Measurements from ENCODE around the gene TNIP3.

The TNIP3 gene

GRCh38 chr4:121148621-121149020, 15.5 kb downstream of the TNIP3 start:
- H3K27ac ChIP-seq (ENCODE audit: insufficient read depth in 1 of 2, low read depth in 1 of 2, low read length in 2 of 2, poor library complexity in 1 of 2, severe bottlenecking in 2 of 2): no peak overlapping the region
- H3K36me3 ChIP-seq (ENCODE audit: control insufficient read depth in 4 of 4, insufficient read depth in 4 of 4, low read length in 3 of 4): no peaks in the 10 kb centered on the region
- no peaks in the 10 kb centered on the region for H3K9me3 ChIP-seq (ENCODE audit: control extremely low read depth in 1 of 5, control insufficient read depth in 4 of 5, insufficient read depth in 2 of 5, low read depth in 1 of 5, low read length in 4 of 5)
- peaks cover 0 to 53% (median 24%) of the 10 kb centered on the region in 5 experiments for H3K27me3 ChIP-seq (replicated peaks in 2 of 5; ENCODE audit: control insufficient read depth in 4 of 5, insufficient read depth in 5 of 5, low read length in 4 of 5)
- ChIA-PET CTCF (no interaction called here), POLR2A (no interaction called here)
- H3K4me3 ChIP-seq (ENCODE audit: control insufficient read depth in 1 of 7, extremely low read depth in 1 of 7, insufficient read depth in 4 of 7, low read depth in 2 of 7, low read length in 6 of 7): no peak overlapping the region
- DNase-seq: no peak
- H3K4me1 ChIP-seq (ENCODE audit: control extremely low read depth in 1 of 4, control insufficient read depth in 4 of 4, insufficient read depth in 4 of 4, low read length in 3 of 4): peaks cover 0 to 5% (median 2%) of the 10 kb centered on the region in 4 experiments

- no peak for DNase-seq
- Histone ChIP-seq H3K4me3 (ENCODE audit: control insufficient read depth in 1 of 7, extremely low read depth in 1 of 7, insufficient read depth in 4 of 7, low read depth in 2 of 7, low read length in 6 of 7) (no peak overlapping the region), H3K27ac (ENCODE audit: insufficient read depth in 1 of 2, low read depth in 1 of 2, low read length in 2 of 2, poor library complexity in 1 of 2, severe bottlenecking in 2 of 2) (no peak overlapping the region), H3K27me3 (replicated peaks in 2 of 5; ENCODE audit: control insufficient read depth in 4 of 5, insufficient read depth in 5 of 5, low read length in 4 of 5) (peaks cover 0 to 47% (median 22%) of the 10 kb centered on the region in 5 experiments), H3K9me3 (ENCODE audit: control extremely low read depth in 1 of 5, control insufficient read depth in 4 of 5, insufficient read depth in 2 of 5, low read depth in 1 of 5, low read length in 4 of 5) (no peaks in the 10 kb centered on the region), H3K36me3 (ENCODE audit: control insufficient read depth in 4 of 4, insufficient read depth in 4 of 4, low read length in 3 of 4) (no peaks in the 10 kb centered on the region), H3K4me1 (ENCODE audit: control extremely low read depth in 1 of 4, control insufficient read depth in 4 of 4, insufficient read depth in 4 of 4, low read length in 3 of 4) (no peaks in the 10 kb centered on the region)
- WGBS (ENCODE audit: insufficient coverage): 90% methylated on average over 3 of the region's 4 CpGs
- CTCF ChIA-PET: no interaction called here
- POLR2A ChIA-PET: no interaction called here
Observed at GRCh38 chr4:121148000-121148399, 16.1 kb downstream of the TNIP3 start.

DNA sequence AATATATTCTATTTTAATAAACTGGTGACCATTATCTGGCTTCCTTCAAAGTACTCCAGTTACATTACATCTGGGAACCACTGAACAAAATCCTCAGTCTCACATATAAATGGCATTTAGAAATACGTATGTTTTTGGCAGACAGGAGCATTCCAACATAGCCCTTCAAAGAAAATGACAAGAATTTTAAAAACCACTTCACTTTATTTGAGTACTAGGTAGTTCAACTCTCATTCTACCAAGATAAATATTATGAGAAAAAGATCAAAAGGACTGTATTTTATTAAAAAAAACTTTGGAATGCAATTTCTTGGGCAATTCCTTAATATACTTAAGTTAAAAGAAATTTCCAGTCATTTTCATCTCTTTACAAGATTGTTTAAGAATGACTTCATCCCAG, 17.6 kb downstream of the TNIP3 start:
- no peak for DNase-seq
- Histone ChIP-seq H3K36me3 (ENCODE audit: control insufficient read depth in 4 of 4, insufficient read depth in 4 of 4, low read length in 3 of 4) (no peaks in the 10 kb centered on the region), H3K4me1 (ENCODE audit: control extremely low read depth in 1 of 4, control insufficient read depth in 4 of 4, insufficient read depth in 4 of 4, low read length in 3 of 4) (no peaks in the 10 kb centered on the region), H3K9me3 (ENCODE audit: control extremely low read depth in 1 of 5, control insufficient read depth in 4 of 5, insufficient read depth in 2 of 5, low read depth in 1 of 5, low read length in 4 of 5) (no peaks in the 10 kb centered on the region), H3K4me3 (ENCODE audit: control insufficient read depth in 1 of 7, extremely low read depth in 1 of 7, insufficient read depth in 4 of 7, low read depth in 2 of 7, low read length in 6 of 7) (no peak overlapping the region), H3K27ac (ENCODE audit: insufficient read depth in 1 of 2, low read depth in 1 of 2, low read length in 2 of 2, poor library complexity in 1 of 2, severe bottlenecking in 2 of 2) (no peak overlapping the region), H3K27me3 (replicated peaks in 2 of 5; ENCODE audit: control insufficient read depth in 4 of 5, insufficient read depth in 5 of 5, low read length in 4 of 5) (peaks cover 0 to 35% (median 17%) of the 10 kb centered on the region in 5 experiments)
- WGBS (ENCODE audit: insufficient coverage): no CpG with 5 or more reads among the region's 1 CpG
- ChIA-PET POLR2A (no interaction called here), CTCF (no interaction called here)

GRCh38 chr4:121145430-121145829, 18.7 kb downstream of the TNIP3 start:
- POLR2A ChIA-PET: no interaction called here
- CTCF ChIA-PET: no interaction called here

GRCh38 chr4:121144021-121144420, 20.1 kb downstream of the TNIP3 start:
- Histone ChIP-seq H3K36me3 (ENCODE audit: control insufficient read depth in 4 of 4, insufficient read depth in 4 of 4, low read length in 3 of 4) (no peaks in the 10 kb centered on the region), H3K4me1 (ENCODE audit: control extremely low read depth in 1 of 4, control insufficient read depth in 4 of 4, insufficient read depth in 4 of 4, low read length in 3 of 4) (no peaks in the 10 kb centered on the region), H3K4me3 (ENCODE audit: control insufficient read depth in 1 of 7, extremely low read depth in 1 of 7, insufficient read depth in 4 of 7, low read depth in 2 of 7, low read length in 6 of 7) (no peak overlapping the region), H3K9me3 (ENCODE audit: control extremely low read depth in 1 of 5, control insufficient read depth in 4 of 5, insufficient read depth in 2 of 5, low read depth in 1 of 5, low read length in 4 of 5) (no peaks in the 10 kb centered on the region), H3K27ac (ENCODE audit: insufficient read depth in 1 of 2, low read depth in 1 of 2, low read length in 2 of 2, poor library complexity in 1 of 2, severe bottlenecking in 2 of 2) (no peak overlapping the region), H3K27me3 (replicated peaks in 2 of 5; ENCODE audit: control insufficient read depth in 4 of 5, insufficient read depth in 5 of 5, low read length in 4 of 5) (peaks cover 0 to 14% (median 8%) of the 10 kb centered on the region in 5 experiments)
- POLR2A ChIA-PET: no interaction called here
- 100% methylated on average over 1 of the region's 2 CpGs for WGBS (ENCODE audit: insufficient coverage)
- CTCF ChIA-PET: no interaction called here
- no peak for DNase-seq

More at GRCh38 chr4:121145430-121145829, 18.7 kb downstream of the TNIP3 start:
- no peak for DNase-seq
- peaks cover 0 to 25% (median 14%) of the 10 kb centered on the region in 5 experiments for H3K27me3 ChIP-seq (replicated peaks in 2 of 5; ENCODE audit: control insufficient read depth in 4 of 5, insufficient read depth in 5 of 5, low read length in 4 of 5)
- H3K4me1 ChIP-seq (ENCODE audit: control extremely low read depth in 1 of 4, control insufficient read depth in 4 of 4, insufficient read depth in 4 of 4, low read length in 3 of 4): no peaks in the 10 kb centered on the region
- WGBS (ENCODE audit: insufficient coverage): no CpG with 5 or more reads among the region's 1 CpG
- no peaks in the 10 kb centered on the region for H3K9me3 ChIP-seq (ENCODE audit: control extremely low read depth in 1 of 5, control insufficient read depth in 4 of 5, insufficient read depth in 2 of 5, low read depth in 1 of 5, low read length in 4 of 5)
- no peaks in the 10 kb centered on the region for H3K36me3 ChIP-seq (ENCODE audit: control insufficient read depth in 4 of 4, insufficient read depth in 4 of 4, low read length in 3 of 4)
- no peak overlapping the region for H3K27ac ChIP-seq (ENCODE audit: insufficient read depth in 1 of 2, low read depth in 1 of 2, low read length in 2 of 2, poor library complexity in 1 of 2, severe bottlenecking in 2 of 2)
- H3K4me3 ChIP-seq (ENCODE audit: control insufficient read depth in 1 of 7, extremely low read depth in 1 of 7, insufficient read depth in 4 of 7, low read depth in 2 of 7, low read length in 6 of 7): no peak overlapping the region

GRCh38 chr4:121143131-121143530, 21.0 kb downstream of the TNIP3 start:
- Histone ChIP-seq H3K27ac (ENCODE audit: insufficient read depth in 1 of 2, low read depth in 1 of 2, low read length in 2 of 2, poor library complexity in 1 of 2, severe bottlenecking in 2 of 2) (no peak overlapping the region), H3K9me3 (ENCODE audit: control extremely low read depth in 1 of 5, control insufficient read depth in 4 of 5, insufficient read depth in 2 of 5, low read depth in 1 of 5, low read length in 4 of 5) (no peaks in the 10 kb centered on the region), H3K4me3 (ENCODE audit: control insufficient read depth in 1 of 7, extremely low read depth in 1 of 7, insufficient read depth in 4 of 7, low read depth in 2 of 7, low read length in 6 of 7) (no peak overlapping the region), H3K36me3 (ENCODE audit: control insufficient read depth in 4 of 4, insufficient read depth in 4 of 4, low read length in 3 of 4) (no peaks in the 10 kb centered on the region), H3K27me3 (replicated peaks in 2 of 5; ENCODE audit: control insufficient read depth in 4 of 5, insufficient read depth in 5 of 5, low read length in 4 of 5) (peaks cover 0 to 8% (median 5%) of the 10 kb centered on the region in 5 experiments), H3K4me1 (ENCODE audit: control extremely low read depth in 1 of 4, control insufficient read depth in 4 of 4, insufficient read depth in 4 of 4, low read length in 3 of 4) (no peaks in the 10 kb centered on the region)
- ChIA-PET CTCF (interaction anchor here (0.9 kb wide), 1 partner anchor 11 kb away, joined by 3 read pairs; no protein-coding TSS in a partner anchor), POLR2A (no interaction called here)
- no peak for DNase-seq

DNA sequence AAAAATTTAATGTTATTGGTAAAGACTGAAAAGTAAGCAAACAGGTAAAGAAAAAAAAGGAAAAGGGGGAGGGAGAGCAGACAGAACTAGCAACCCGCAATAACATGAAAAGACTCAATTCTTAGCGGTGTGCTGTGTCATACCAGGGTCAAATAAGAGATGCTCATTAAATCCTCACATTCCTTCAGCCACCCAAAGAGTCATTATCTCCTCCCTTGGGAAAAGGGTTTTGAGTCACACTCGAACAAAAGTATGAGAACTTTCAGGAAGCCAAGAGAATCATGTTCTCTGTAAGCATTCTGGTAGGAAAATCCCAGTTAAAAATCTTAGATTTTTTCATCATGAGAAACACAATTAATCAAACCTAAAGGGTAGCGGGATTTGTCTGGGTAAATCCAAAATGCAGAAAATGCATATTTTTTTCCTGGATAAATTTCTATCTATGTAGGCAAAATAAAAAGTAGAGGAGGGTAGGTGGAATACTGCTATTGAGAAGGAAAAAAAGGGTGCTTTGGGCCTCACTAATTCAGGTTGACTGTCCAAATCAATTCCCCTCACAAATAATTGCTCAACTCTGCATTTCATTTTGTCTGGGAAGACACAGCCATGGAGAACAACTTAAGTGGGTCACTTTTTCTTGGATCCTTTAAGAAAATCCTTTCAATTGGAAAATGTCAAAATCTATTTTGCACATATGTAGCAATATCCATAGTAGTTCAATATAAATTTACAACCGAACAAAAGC, 23.2 kb downstream of the TNIP3 start:
- DNase-seq: no peak
- whole genome bisulfite sequencing (ENCODE audit: insufficient coverage): 100% methylated on average over 1 of the region's 5 CpGs
- Histone ChIP-seq H3K36me3 (ENCODE audit: control insufficient read depth in 4 of 4, insufficient read depth in 4 of 4, low read length in 3 of 4) (no peaks in the 10 kb centered on the region), H3K9me3 (ENCODE audit: control extremely low read depth in 1 of 5, control insufficient read depth in 4 of 5, insufficient read depth in 2 of 5, low read depth in 1 of 5, low read length in 4 of 5) (no peaks in the 10 kb centered on the region), H3K4me1 (ENCODE audit: control extremely low read depth in 1 of 4, control insufficient read depth in 4 of 4, insufficient read depth in 4 of 4, low read length in 3 of 4) (no peaks in the 10 kb centered on the region), H3K27me3 (replicated peaks in 2 of 5; ENCODE audit: control insufficient read depth in 4 of 5, insufficient read depth in 5 of 5, low read length in 4 of 5) (peaks cover 0 to 1% (median 0%) of the 10 kb centered on the region in 5 experiments), H3K4me3 (ENCODE audit: control insufficient read depth in 1 of 7, extremely low read depth in 1 of 7, insufficient read depth in 4 of 7, low read depth in 2 of 7, low read length in 6 of 7) (no peak overlapping the region), H3K27ac (ENCODE audit: insufficient read depth in 1 of 2, low read depth in 1 of 2, low read length in 2 of 2, poor library complexity in 1 of 2, severe bottlenecking in 2 of 2) (no peak overlapping the region)
- ChIA-PET CTCF (no interaction called here), POLR2A (interaction anchor here (0.7 kb wide), 1 partner anchor 26 kb away, joined by 7 read pairs; no protein-coding TSS in a partner anchor)

Measured in common myeloid progenitor, CD34-positive (primary cell).